CD14-positive monocyte (primary cell): ENCODE measurements around the gene GLTPD2. TPM values are rescaled to one million over a fixed set of nuclear protein-coding genes. Genes with fewer than 3 reads are reported as not detected.
A peak's percentile ranks its signal among the peaks of the same experiment; 100 is the strongest.

Source experiments
- DNase-seq, 3 donors: peaks; one replicate each; pipeline ENCODE4 v3.0.0-alpha.2; 2011 to 2022
- H2AFZ ChIP-seq: 2 replicates; pipeline ENCODE4 v1.6.0; 2012; ENCODE audit warnings: mild to moderate bottlenecking, low read depth, low read length, inconsistent platforms; ENCODE audit not compliant: insufficient read depth, poor library complexity, severe bottlenecking
- H3K27ac ChIP-seq, 2 donors: 1 replicate in 1 of 2; 2 replicates in 1 of 2; pipeline ENCODE4 v1.5.1; 2012 to 2013; ENCODE audit warnings: low read length in 2 of 2, control low read depth in 1 of 2, inconsistent platforms in 1 of 2, low read depth in 1 of 2, mild to moderate bottlenecking in 1 of 2
- H3K27me3 ChIP-seq, 2 donors: one replicate each; pipeline versions ENCODE4 v1.6.0 to v1.6.1; 2011 to 2013; ENCODE audit warnings: low read length in 2 of 2; ENCODE audit not compliant: control insufficient read depth in 2 of 2, insufficient read depth in 2 of 2
- H3K36me3 ChIP-seq, 2 donors: replicated peaks in 1 of 2; 1 replicate in 1 of 2; 2 replicates in 1 of 2; pipeline versions ENCODE4 v1.5.1 to v1.6.1; 2012 to 2013; ENCODE audit warnings: low read length in 2 of 2, control low read depth in 1 of 2, inconsistent platforms in 1 of 2, mild to moderate bottlenecking in 1 of 2; ENCODE audit not compliant: insufficient read depth in 2 of 2, control insufficient read depth in 1 of 2
- H3K4me1 ChIP-seq, 2 donors: 1 replicate in 1 of 2; 2 replicates in 1 of 2; pipeline versions ENCODE4 v1.5.1 to v1.6.1; 2012 to 2013; ENCODE audit warnings: low read length in 2 of 2, control low read depth in 1 of 2, inconsistent platforms in 1 of 2, mild to moderate bottlenecking in 1 of 2, moderate library complexity in 1 of 2; ENCODE audit not compliant: insufficient read depth in 2 of 2, control insufficient read depth in 1 of 2
- H3K4me2 ChIP-seq: replicated peaks from 2 replicates; pipeline ENCODE3; 2012; ENCODE audit warnings: low read length, moderate library complexity, mild to moderate bottlenecking; ENCODE audit not compliant: poor library complexity, severe bottlenecking; ENCODE audit errors: extremely low read depth
- H3K4me3 ChIP-seq, 3 experiments: fragments of 200-600 bp in 1 of 3; sonication (generic) in 1 of 3; replicated peaks in 1 of 3; 1 replicate in 2 of 3; 2 replicates in 1 of 3; pipeline ENCODE4 v1.5.1; 2011 to 2013; ENCODE audit warnings: low read length in 3 of 3, mild to moderate bottlenecking in 3 of 3, control low read depth in 2 of 3, low read depth in 2 of 3, inconsistent platforms in 1 of 3, moderate library complexity in 1 of 3
- H3K79me2 ChIP-seq: 2 replicates; pipeline ENCODE4 v1.6.0; 2012; ENCODE audit warnings: mild to moderate bottlenecking, control low read depth, inconsistent platforms, low read length, moderate library complexity; ENCODE audit not compliant: insufficient read depth
- H3K9ac ChIP-seq: 2 replicates; pipeline ENCODE4 v1.6.0; 2017; ENCODE audit warnings: low read length, mild to moderate bottlenecking; ENCODE audit not compliant: insufficient read depth, poor library complexity, severe bottlenecking
- H3K9me3 ChIP-seq, 2 donors: replicated peaks in 1 of 2; 1 replicate in 1 of 2; 2 replicates in 1 of 2; pipeline versions ENCODE4 v1.5.1 to v1.6.1; 2012 to 2013; ENCODE audit warnings: low read length in 2 of 2, control low read depth in 1 of 2; ENCODE audit not compliant: control insufficient read depth in 1 of 2, insufficient read depth in 1 of 2
- H4K20me1 ChIP-seq: 2 replicates; pipeline ENCODE4 v1.6.0; 2012; ENCODE audit warnings: mild to moderate bottlenecking, low read length, control low read depth, moderate library complexity; ENCODE audit not compliant: insufficient read depth
- H3K27ac Mint-ChIP-seq, 7 donors: one replicate each; pipeline ENCODE4 v1.8.0; 2020; ENCODE audit warnings: mild to moderate bottlenecking in 7 of 7, mixed read lengths in 7 of 7, moderate library complexity in 6 of 7, inconsistent platforms in 2 of 7
- H3K27me3 Mint-ChIP-seq, 3 donors: one replicate each; pipeline ENCODE4 v1.8.0; 2021 to 2022; ENCODE audit warnings: low read depth in 3 of 3, mild to moderate bottlenecking in 3 of 3, mixed read lengths in 3 of 3, moderate library complexity in 3 of 3, inconsistent platforms in 1 of 3
- H3K36me3 Mint-ChIP-seq, 2 donors: one replicate each; pipeline ENCODE4 v1.8.0; 2020; ENCODE audit warnings: mixed read lengths in 2 of 2, inconsistent platforms in 1 of 2, mild to moderate bottlenecking in 1 of 2
- H3K4me1 Mint-ChIP-seq: one replicate; pipeline ENCODE4 v1.8.0; 2020; ENCODE audit warnings: mild to moderate bottlenecking, mixed read lengths
- H3K4me3 Mint-ChIP-seq, 2 donors: one replicate each; pipeline ENCODE4 v1.8.0; 2020; ENCODE audit warnings: mild to moderate bottlenecking in 2 of 2, mixed read lengths in 2 of 2, moderate library complexity in 1 of 2
- H3K9me3 Mint-ChIP-seq, 7 donors: one replicate each; pipeline ENCODE4 v1.8.0; 2020 to 2022; ENCODE audit warnings: mixed read lengths in 7 of 7, mild to moderate bottlenecking in 6 of 7, moderate library complexity in 6 of 7, inconsistent platforms in 2 of 7
- CTCF ChIP-seq: fragments of 200-600 bp; IDR thresholded peaks from one replicate; pipeline ENCODE4 v1.8.0; 2022; ENCODE audit warnings: antibody characterized with exemption, mild to moderate bottlenecking
- WGBS: methylation state at CpG from one replicate; pipeline ENCODE4 v1.1.5; 2013; ENCODE audit warnings: missing lambda C conversion rate; ENCODE audit not compliant: insufficient coverage; 5-methylcytosine and 5-hydroxymethylcytosine counted together
- intact Hi-C, 2 donors: fragments of 100-400 bp; cut with micrococcal nuclease; formaldehyde crosslinking; loops; one replicate each; pipeline versions ENCODE4 v1.15.0 to v1.15.1; 2023
- polyA plus RNA-seq, 3 donors: library from polyadenylated mRNA; depleted of rRNA in 1 of 3; unstranded in 2 of 3; stranded (reverse) in 1 of 3; fragments of 300-500 nt in 2 of 3; fragments of >200 nt in 1 of 3; fragmentation: Illumina TruSeq in 2 of 3; gene quantifications; 1 replicate in 2 of 3; 2 replicates in 1 of 3; pipeline ENCODE4 v1.2.3, GENCODE V29; 2012 to 2021

GLTPD2 gene
- polyA plus RNA-seq, 3 donors = 0.27 to 2.1 (median 1.5) TPM

- peak overlapping the region in 1 of 7 donors; percentile 17 for H3K27ac Mint-ChIP-seq
- intact Hi-C loops = loop anchor here in 1 of 2 donors (10.0 kb wide), 1 partner anchor 70 kb away; no protein-coding TSS in a partner anchor
- Histone ChIP-seq H2AFZ (no peak overlapping the region), H4K20me1 (peaks cover 10% of the 10 kb centered on the region), H3K9ac (no peak overlapping the region), H3K4me2 (no peak overlapping the region), H3K4me1 (no peaks in the 10 kb centered on the region), H3K36me3 (peaks cover 34 to 71% of the 10 kb centered on the region in 2 donors), H3K27ac (no peak overlapping the region), H3K4me3 (no peak overlapping the region), H3K79me2 (no peaks in the 10 kb centered on the region), H3K27me3 (no peaks in the 10 kb centered on the region), H3K9me3 (no peaks in the 10 kb centered on the region)
- H3K36me3 Mint-ChIP-seq = peaks cover 57 to 73% of the 10 kb centered on the region in 2 donors
- no peak for DNase-seq
- WGBS = 97% methylated on average over 3 of the region's 7 CpGs
- H3K9me3 Mint-ChIP-seq = peaks cover 0 to 2% (median 0%) of the 10 kb centered on the region in 7 donors
- no peak overlapping the region for H3K4me3 Mint-ChIP-seq
- H3K27me3 Mint-ChIP-seq = peaks cover 3 to 14% (median 7%) of the 10 kb centered on the region in 3 donors
- peaks cover 5% of the 10 kb centered on the region for H3K4me1 Mint-ChIP-seq
- no peak for TF ChIP-seq CTCF
These were observed 26.4 kb downstream of the GLTPD2 start for GRCh38 chr17:4815043-4815675.

GRCh38 chr17:4816826-4817225, 28.1 kb downstream of the GLTPD2 start:
- no peaks in the 10 kb centered on the region for H3K9me3 ChIP-seq
- no peaks in the 10 kb centered on the region for H3K79me2 ChIP-seq
- no peak for TF ChIP-seq CTCF
- H3K36me3 Mint-ChIP-seq = peaks cover 48 to 71% of the 10 kb centered on the region in 2 donors
- peaks cover 0 to 2% (median 0%) of the 10 kb centered on the region in 7 donors for H3K9me3 Mint-ChIP-seq
- no peak overlapping the region for H3K27ac ChIP-seq
- WGBS = 100% methylated on average over 9 of the region's 13 CpGs
- H3K27me3 Mint-ChIP-seq = peaks cover 1 to 14% (median 5%) of the 10 kb centered on the region in 3 donors
- H4K20me1 ChIP-seq = peaks cover 10% of the 10 kb centered on the region
- H3K27ac Mint-ChIP-seq = peak overlapping the region in 1 of 7 donors; percentile 15
- intact Hi-C loops = loop anchor here in 1 of 2 donors (10.0 kb wide), 1 partner anchor 68 kb away; no protein-coding TSS in a partner anchor
- no peaks in the 10 kb centered on the region for H3K27me3 ChIP-seq
- no peak overlapping the region for H3K4me2 ChIP-seq
- DNase-seq = no peak
- no peak overlapping the region for H2AFZ ChIP-seq
- no peak overlapping the region for H3K4me3 Mint-ChIP-seq
- H3K4me1 ChIP-seq = no peaks in the 10 kb centered on the region
- no peak overlapping the region for H3K9ac ChIP-seq
- no peak overlapping the region for H3K4me3 ChIP-seq
- peaks cover 35 to 61% of the 10 kb centered on the region in 2 donors for H3K36me3 ChIP-seq
- H3K4me1 Mint-ChIP-seq = no peaks in the 10 kb centered on the region
